HL-60 (cell line): ENCODE measurements around the gene BRF1.

Experiments
- CTCF ChIP-seq: IDR thresholded peaks from one replicate; pipeline ENCODE4 v1.5.1; 2011; ENCODE audit warnings: low read length, control low read depth, inconsistent platforms; ENCODE audit not compliant: insufficient read depth
- GABPA ChIP-seq: IDR thresholded peaks from 2 replicates; pipeline ENCODE4 v1.6.1; 2012; ENCODE audit warnings: low read depth
- POLR2AphosphoS5 ChIP-seq: IDR thresholded peaks from 2 replicates; pipeline ENCODE4 v1.6.1; 2012; ENCODE audit warnings: low read depth
- REST ChIP-seq: IDR thresholded peaks from 2 replicates; pipeline ENCODE4 v1.6.1; 2012; ENCODE audit warnings: low read depth; ENCODE audit not compliant: insufficient replicate concordance
- SPI1 ChIP-seq: IDR thresholded peaks from 2 replicates; pipeline ENCODE4 v1.6.1; 2012; ENCODE audit warnings: low read depth, mild to moderate bottlenecking, borderline replicate concordance

GRCh38 chr14:105173145-105173544 lies 127.7 kb downstream of the BRF1 start:
- TF ChIP-seq REST (no peak), CTCF (no peak), GABPA (no peak), POLR2AphosphoS5 (no peak), SPI1 (no peak)
